Activated T-helper 17 cell treated with anti-CD3 and anti-CD28 coated beads, Interleukin-2, amount 50 U/mL, for 72 hours (primary cell): ENCODE measurements around the gene CCDC198. TPM values are rescaled to one million over a fixed set of nuclear protein-coding genes. Genes with fewer than 3 reads are reported as not detected.

Experiments
- ATAC-seq: fragments of 150-1000 bp; cut with Tn5 transposase; replicated peaks from 2 replicates; pipeline ENCODE4 v1.10.0; 2021; ENCODE audit warnings: mild to moderate bottlenecking, moderate library complexity
- H3K27ac Mint-ChIP-seq: one replicate; pipeline ENCODE4 v1.8.0; 2022; ENCODE audit warnings: mixed read lengths
- H3K27me3 Mint-ChIP-seq: one replicate; pipeline ENCODE4 v1.8.0; 2022; ENCODE audit warnings: mixed read lengths
- H3K36me3 Mint-ChIP-seq: one replicate; pipeline ENCODE4 v1.8.0; 2022; ENCODE audit warnings: low read depth, mild to moderate bottlenecking, mixed read lengths
- H3K4me1 Mint-ChIP-seq: one replicate; pipeline ENCODE4 v1.8.0; 2022; ENCODE audit warnings: mixed read lengths
- H3K4me3 Mint-ChIP-seq: one replicate; pipeline ENCODE4 v1.8.0; 2022; ENCODE audit warnings: mild to moderate bottlenecking, mixed read lengths
- H3K9me3 Mint-ChIP-seq: one replicate; pipeline ENCODE4 v1.8.0; 2022; ENCODE audit warnings: mixed read lengths
- total RNA-seq, 2 donors: library from RNA; stranded (reverse); gene quantifications; one replicate each; pipeline ENCODE4 v1.2.3, GENCODE V29; 2022

CCDC198 gene
- total RNA-seq, 2 donors from 2014 or later: not detected

DNA sequence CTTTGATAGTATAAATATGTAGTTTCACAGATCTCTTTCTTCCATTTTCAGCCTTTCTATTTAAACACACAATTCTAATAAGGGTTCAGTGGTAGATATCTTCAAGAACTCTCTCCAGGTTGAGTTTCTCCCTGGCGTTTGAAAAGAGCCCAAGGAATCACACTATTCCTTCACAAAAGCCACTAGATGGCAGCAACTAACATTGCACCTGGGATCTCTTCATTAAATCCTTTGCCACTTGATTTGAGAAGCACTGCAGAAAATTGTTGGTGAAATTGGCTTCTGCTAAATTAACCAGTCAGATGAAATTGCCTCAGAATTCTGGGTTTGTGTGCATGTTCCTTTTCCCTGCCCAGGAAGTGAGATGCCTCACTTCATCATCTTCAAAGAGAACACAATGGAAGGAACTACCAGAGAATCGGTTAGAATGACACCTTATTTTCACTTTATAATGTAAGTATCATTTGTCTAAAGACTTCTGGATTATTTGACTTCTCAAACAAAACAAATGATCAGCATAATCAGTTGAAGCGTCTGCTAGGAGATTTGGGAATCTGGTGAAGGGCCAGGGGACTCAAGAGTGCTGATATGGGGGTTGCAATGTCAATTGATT is 6.8 kb downstream of the CCDC198 start:
- no peaks in the 10 kb centered on the region for H3K36me3 Mint-ChIP-seq
- ATAC-seq: no peak
- no peak overlapping the region for H3K27ac Mint-ChIP-seq
- H3K4me1 Mint-ChIP-seq: no peaks in the 10 kb centered on the region
- H3K9me3 Mint-ChIP-seq: no peaks in the 10 kb centered on the region
- peaks cover 2% of the 10 kb centered on the region for H3K27me3 Mint-ChIP-seq
- no peak overlapping the region for H3K4me3 Mint-ChIP-seq

DNA sequence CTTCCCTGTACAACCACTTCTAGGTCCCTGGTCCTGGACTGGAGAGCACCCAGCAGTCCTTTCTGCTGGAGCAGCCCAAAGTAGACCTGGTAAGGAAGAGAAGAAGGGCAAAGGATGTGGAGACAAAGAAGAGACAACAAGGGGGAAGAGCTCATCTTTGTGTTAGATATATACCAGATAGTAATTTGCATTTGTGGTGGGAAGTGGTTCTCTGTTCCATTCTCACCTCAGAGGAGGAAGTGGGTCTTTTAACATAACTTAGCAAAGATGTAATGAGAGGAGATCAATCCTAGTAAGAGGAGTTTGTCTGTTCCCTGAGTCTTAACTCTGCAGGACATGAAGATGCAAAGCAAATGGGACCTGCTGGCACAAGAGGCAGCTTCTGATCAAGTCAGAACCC is 8.0 kb downstream of the CCDC198 start:
- H3K27me3 Mint-ChIP-seq: no peaks in the 10 kb centered on the region
- no peaks in the 10 kb centered on the region for H3K9me3 Mint-ChIP-seq
- H3K36me3 Mint-ChIP-seq: no peaks in the 10 kb centered on the region
- H3K4me1 Mint-ChIP-seq: no peaks in the 10 kb centered on the region
- no peak overlapping the region for H3K27ac Mint-ChIP-seq
- H3K4me3 Mint-ChIP-seq: no peak overlapping the region
- no peak for ATAC-seq

DNA sequence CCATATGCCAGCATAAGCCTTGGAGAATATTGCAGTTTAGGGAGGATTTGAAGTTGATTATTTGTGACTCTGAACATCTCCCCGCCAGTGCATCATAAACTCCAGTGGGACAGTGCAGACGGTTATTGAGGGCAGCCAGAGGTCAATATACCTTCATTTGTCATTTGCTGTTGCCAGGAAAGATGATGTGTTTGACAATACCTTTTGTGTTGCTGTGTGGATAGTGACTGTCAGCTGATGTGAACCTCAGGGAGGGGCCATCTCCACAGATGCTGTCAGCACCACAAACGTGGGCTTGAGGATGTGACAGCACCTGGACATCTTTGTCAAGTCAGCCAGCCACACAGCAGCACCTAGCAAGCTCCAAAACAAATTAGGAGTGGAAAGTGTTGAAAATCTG is 11.5 kb downstream of the CCDC198 start:
- Mint-ChIP-seq H3K9me3 (no peaks in the 10 kb centered on the region), H3K27me3 (no peaks in the 10 kb centered on the region), H3K36me3 (no peaks in the 10 kb centered on the region), H3K27ac (no peak overlapping the region), H3K4me1 (no peaks in the 10 kb centered on the region), H3K4me3 (no peak overlapping the region)
- ATAC-seq: no peak

DNA sequence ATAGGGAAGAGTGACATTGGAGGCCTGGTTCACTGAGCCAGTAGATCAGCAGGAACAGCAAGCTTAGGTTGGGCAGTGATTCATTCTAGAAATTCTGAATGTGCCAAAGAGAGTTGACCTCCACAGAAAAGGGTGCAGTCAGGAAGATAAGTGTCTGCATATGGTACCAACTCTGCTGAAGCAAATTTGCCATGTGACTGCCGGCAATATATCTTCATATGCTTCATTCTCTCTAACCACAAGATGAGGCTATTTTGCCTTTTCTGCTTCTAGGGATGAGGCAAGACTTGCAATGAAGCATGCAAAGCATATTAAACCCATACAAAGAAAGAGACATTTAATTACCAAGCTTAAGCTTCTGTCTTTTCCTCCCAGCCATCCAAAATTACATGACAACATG is 13.6 kb downstream of the CCDC198 start:
- H3K27ac Mint-ChIP-seq: no peak overlapping the region
- no peak for ATAC-seq
- no peaks in the 10 kb centered on the region for H3K27me3 Mint-ChIP-seq
- no peaks in the 10 kb centered on the region for H3K9me3 Mint-ChIP-seq
- H3K4me3 Mint-ChIP-seq: no peak overlapping the region
- no peaks in the 10 kb centered on the region for H3K4me1 Mint-ChIP-seq
- H3K36me3 Mint-ChIP-seq: no peaks in the 10 kb centered on the region

DNA sequence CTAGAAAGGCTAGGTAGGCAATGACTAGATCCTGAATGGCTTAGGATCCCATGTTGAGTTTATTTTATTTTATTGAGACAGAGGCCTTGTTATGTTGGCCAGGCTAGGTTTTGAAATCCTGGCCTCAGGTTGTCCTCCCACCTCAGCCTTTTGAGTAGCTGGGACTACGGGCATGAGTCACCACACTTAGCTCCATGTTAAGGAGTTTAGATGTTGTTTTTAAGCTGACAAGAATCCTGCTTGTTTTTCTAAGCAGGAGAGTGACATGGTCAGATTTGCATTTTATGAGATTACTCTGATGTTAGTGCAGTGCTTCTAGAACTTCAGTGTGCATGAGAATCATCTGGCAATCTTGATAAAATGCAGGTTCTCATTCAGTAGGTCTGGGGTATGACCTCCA is 14.5 kb downstream of the CCDC198 start:
- H3K27ac Mint-ChIP-seq: no peak overlapping the region
- no peak overlapping the region for H3K4me3 Mint-ChIP-seq
- no peaks in the 10 kb centered on the region for H3K27me3 Mint-ChIP-seq
- H3K9me3 Mint-ChIP-seq: no peaks in the 10 kb centered on the region
- H3K4me1 Mint-ChIP-seq: no peaks in the 10 kb centered on the region
- no peak for ATAC-seq
- no peaks in the 10 kb centered on the region for H3K36me3 Mint-ChIP-seq

DNA sequence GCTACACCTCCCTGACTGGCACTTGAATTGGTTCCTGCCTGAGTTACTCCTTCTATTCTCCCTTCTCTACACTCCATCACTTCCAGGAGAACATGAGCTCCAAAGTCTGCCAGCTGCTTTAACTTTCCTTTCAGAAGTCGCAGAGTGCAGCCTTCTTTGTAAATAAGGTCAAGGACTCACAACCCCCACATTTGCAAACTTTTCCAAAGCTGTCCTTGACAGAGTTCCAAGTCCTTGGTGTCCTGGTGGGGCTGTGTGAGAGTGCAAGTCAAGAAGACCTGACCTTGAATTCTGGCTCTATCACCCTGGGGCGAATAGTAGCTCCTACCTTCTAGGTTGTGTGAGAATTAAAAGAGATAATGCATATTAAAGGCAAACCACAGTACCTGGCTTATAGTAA is 15.6 kb downstream of the CCDC198 start:
- ATAC-seq: no peak
- Mint-ChIP-seq H3K9me3 (no peaks in the 10 kb centered on the region), H3K27me3 (no peaks in the 10 kb centered on the region), H3K36me3 (no peaks in the 10 kb centered on the region), H3K4me3 (no peak overlapping the region), H3K4me1 (no peaks in the 10 kb centered on the region), H3K27ac (no peak overlapping the region)

DNA sequence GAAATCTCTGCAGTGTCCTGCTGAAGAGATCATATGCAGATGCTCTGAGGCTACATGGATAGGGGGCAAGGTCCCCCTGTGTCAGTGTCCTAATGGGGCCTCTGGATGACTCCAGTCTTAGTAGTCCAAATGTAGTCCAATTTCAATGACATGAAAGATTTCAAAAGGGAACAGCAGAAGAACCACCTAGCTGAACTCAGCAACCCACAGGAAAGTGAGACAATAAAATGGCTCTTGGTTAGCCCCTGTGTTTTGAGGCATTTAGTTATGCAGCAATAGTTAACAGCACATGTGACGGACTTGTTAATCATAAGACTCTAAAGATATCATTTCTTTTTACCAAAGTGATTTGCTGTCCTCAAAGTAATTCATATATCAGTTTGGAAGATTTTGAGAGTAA is 22.7 kb downstream of the CCDC198 start:
- no peak for ATAC-seq
- Mint-ChIP-seq H3K4me1 (no peaks in the 10 kb centered on the region), H3K36me3 (no peaks in the 10 kb centered on the region), H3K27ac (no peak overlapping the region), H3K27me3 (no peaks in the 10 kb centered on the region), H3K4me3 (no peak overlapping the region), H3K9me3 (no peaks in the 10 kb centered on the region)

DNA sequence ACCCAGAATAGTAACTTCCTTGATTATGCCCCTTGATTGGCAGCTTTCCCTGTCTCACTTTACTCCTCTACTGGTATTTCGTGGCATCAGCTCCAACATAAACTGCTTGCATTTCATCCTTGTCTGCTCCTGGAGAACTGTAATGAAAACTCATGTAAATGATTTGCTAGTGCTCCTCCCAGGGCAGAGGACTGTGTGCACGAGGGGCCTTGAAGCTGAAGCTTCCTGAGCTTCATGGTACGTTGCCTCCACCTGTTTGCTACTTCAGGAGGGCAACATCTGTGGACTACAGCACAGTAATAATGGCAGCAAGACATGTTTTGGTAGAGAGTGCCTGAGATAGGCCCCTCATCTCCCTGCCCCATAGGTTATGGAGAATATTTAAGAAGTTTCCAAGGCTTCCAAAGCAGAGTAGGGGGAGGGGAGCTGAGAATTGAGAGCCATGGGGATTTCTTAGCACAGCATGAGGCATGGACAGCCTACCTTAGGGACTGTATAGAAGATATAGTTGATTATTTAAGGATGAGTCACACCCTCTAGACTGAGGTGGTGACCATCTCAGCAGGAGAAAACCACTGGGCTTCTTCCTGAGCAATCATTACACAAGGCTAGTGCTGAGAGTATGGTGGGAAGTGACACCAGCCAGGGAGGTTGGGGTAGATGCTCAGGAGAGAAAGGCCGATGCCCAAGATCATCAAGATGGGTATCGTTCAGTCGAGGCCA is 29.5 kb downstream of the CCDC198 start:
- no peak overlapping the region for H3K4me3 Mint-ChIP-seq
- H3K36me3 Mint-ChIP-seq: no peaks in the 10 kb centered on the region
- H3K27ac Mint-ChIP-seq: no peak overlapping the region
- no peaks in the 10 kb centered on the region for H3K4me1 Mint-ChIP-seq
- no peak for ATAC-seq
- H3K27me3 Mint-ChIP-seq: peaks cover 8% of the 10 kb centered on the region
- H3K9me3 Mint-ChIP-seq: peaks cover 6% of the 10 kb centered on the region

DNA sequence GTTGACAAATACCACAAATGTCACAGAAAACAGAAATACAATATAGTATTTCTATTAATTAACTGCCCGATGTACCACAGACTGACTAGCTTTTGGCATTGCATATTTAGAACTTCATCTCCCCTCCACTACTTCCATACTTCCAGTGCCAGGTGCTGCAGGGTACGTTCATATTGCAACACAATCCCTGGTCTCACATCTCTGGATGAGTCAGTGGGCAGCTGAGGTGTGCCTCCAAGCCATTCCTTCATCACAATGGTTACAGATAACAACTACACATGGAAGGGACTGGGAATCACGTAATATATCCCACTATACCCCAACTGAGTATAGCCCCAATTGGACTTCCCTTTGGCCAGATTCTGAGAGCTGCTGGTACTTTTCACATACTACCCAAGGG is 31.1 kb downstream of the CCDC198 start:
- no peaks in the 10 kb centered on the region for H3K36me3 Mint-ChIP-seq
- no peak overlapping the region for H3K27ac Mint-ChIP-seq
- H3K4me3 Mint-ChIP-seq: no peak overlapping the region
- no peaks in the 10 kb centered on the region for H3K4me1 Mint-ChIP-seq
- H3K9me3 Mint-ChIP-seq: peaks cover 6% of the 10 kb centered on the region
- peaks cover 8% of the 10 kb centered on the region for H3K27me3 Mint-ChIP-seq
- no peak for ATAC-seq

DNA sequence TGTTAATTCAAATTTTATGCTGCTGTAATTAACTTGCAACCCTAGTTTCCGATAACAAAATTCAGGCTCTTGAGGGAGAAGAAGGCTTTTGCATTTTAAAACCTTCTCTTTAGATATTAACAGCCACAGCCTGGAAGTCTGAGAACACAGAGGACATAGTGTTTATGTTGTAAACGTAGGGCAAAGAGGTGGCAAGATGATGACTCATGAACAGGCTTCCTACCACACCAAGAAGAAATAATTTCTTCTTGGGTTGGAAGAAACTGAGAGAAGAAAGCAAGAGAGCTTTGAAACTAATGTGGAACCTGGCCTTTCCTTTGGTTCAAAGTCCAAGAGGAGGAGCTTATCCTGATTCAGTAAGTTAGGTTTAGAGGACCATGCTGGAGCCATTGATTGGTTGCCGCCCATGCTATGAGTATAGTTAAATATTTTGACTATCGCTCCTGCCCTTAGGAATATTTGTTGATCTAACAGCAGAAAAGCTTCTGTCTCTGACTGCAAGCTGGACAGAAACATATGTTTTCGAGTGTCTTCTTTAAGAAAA is 31.8 kb downstream of the CCDC198 start:
- H3K27me3 Mint-ChIP-seq: peaks cover 8% of the 10 kb centered on the region
- no peaks in the 10 kb centered on the region for H3K36me3 Mint-ChIP-seq
- H3K4me3 Mint-ChIP-seq: no peak overlapping the region
- ATAC-seq: no peak
- H3K27ac Mint-ChIP-seq: no peak overlapping the region
- no peaks in the 10 kb centered on the region for H3K4me1 Mint-ChIP-seq
- peaks cover 6% of the 10 kb centered on the region for H3K9me3 Mint-ChIP-seq

DNA sequence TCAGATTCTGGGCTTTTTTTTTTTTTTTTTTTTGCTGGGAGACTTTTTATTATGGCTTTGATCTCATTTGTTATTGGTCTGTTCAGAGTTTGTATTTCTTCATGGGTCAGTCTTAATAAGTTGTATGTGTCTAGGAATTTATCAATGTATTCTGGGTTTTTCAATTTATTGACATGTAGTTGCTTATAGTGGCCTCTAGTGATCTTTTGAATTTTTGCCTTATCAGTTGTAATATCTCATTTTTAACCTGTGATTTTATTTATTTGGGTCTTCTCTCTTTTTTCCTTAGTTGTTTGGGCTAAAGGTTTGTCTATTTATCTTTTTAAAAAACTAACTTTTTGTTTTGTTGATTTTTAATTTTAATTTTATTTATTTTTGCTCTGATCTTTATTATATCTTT is 57.7 kb downstream of the CCDC198 start:
- peaks cover 4% of the 10 kb centered on the region for H3K9me3 Mint-ChIP-seq
- H3K36me3 Mint-ChIP-seq: no peaks in the 10 kb centered on the region
- H3K4me1 Mint-ChIP-seq: no peaks in the 10 kb centered on the region
- no peaks in the 10 kb centered on the region for H3K27me3 Mint-ChIP-seq
- ATAC-seq: no peak
- H3K4me3 Mint-ChIP-seq: no peak overlapping the region
- no peak overlapping the region for H3K27ac Mint-ChIP-seq

DNA sequence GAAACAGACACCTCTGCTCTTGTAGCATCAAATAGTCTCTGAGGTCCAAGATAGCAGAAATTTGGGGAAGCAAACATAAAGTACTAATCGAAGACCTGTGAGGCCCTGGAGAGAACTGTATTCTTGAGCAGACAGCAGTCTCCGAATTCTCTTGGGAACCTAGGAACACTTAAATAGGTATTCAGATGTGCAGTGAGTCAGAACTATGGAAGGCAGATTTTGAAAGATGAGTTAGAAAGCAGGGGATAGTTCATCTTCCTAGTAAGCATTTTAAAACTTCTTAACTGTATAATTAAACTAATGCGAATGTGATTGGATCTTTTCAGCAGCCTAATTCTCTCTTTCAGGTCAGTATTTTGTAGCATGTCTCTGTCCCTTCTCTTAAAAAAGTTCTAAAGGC is 72.7 kb downstream of the CCDC198 start:
- no peak overlapping the region for H3K4me3 Mint-ChIP-seq
- ATAC-seq: no peak
- H3K9me3 Mint-ChIP-seq: no peaks in the 10 kb centered on the region
- H3K4me1 Mint-ChIP-seq: no peaks in the 10 kb centered on the region
- H3K36me3 Mint-ChIP-seq: no peaks in the 10 kb centered on the region
- no peak overlapping the region for H3K27ac Mint-ChIP-seq
- no peaks in the 10 kb centered on the region for H3K27me3 Mint-ChIP-seq

DNA sequence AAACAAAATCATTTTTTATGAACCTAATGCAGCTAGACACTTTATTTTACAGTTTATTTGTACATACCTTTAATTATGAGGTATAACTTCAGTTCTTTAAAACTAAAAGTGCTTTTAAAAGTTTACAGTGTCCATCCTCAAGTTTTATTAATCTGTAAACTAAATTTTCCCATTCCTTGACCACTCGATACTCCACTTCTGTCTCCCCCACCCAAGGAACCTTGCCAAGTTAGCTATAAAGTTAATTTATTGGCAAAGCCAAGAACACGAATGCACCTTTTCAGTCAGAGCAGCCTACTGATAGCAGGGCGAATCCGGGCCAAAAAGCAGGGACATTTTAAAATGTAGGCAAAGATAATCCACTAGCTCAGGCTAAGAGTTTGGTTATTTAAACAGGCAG is 73.6 kb downstream of the CCDC198 start:
- H3K4me3 Mint-ChIP-seq: no peak overlapping the region
- no peak for ATAC-seq

More for the DNA sequence above, 73.6 kb downstream of the CCDC198 start:
- Mint-ChIP-seq H3K36me3 (no peaks in the 10 kb centered on the region), H3K27ac (no peak overlapping the region), H3K27me3 (no peaks in the 10 kb centered on the region), H3K4me1 (no peaks in the 10 kb centered on the region), H3K9me3 (no peaks in the 10 kb centered on the region)
